ENCODE data around the gene IQCH.

IQCH gene

GRCh38 chr15:67322481-67322880 is 67.9 kb downstream of the IQCH start:
- no peak for TF ChIP-seq CTCF (IDR thresholded peaks at IDR 0.05; ENCODE audit: low read depth, low read length)
- H3K4me3 ChIP-seq (ENCODE audit: low read depth, low read length), result no peak overlapping the region

GRCh38 chr15:67327312-67327711 is 72.7 kb downstream of the IQCH start:
- H3K4me3 ChIP-seq (ENCODE audit: low read depth, low read length), result no peak overlapping the region
- TF ChIP-seq CTCF (IDR thresholded peaks at IDR 0.05; ENCODE audit: low read depth, low read length), result no peak

- no peak overlapping the region for H3K4me3 ChIP-seq (ENCODE audit: low read depth, low read length)
- TF ChIP-seq CTCF (IDR thresholded peaks at IDR 0.05; ENCODE audit: low read depth, low read length), result no peak
Measured at GRCh38 chr15:67327737-67328136, 73.2 kb downstream of the IQCH start.

- no peak overlapping the region for H3K4me3 ChIP-seq (ENCODE audit: low read depth, low read length)
- no peak for TF ChIP-seq CTCF (IDR thresholded peaks at IDR 0.05; ENCODE audit: low read depth, low read length)
Measured at GRCh38 chr15:67329984-67330733, 75.6 kb downstream of the IQCH start.

GRCh38 chr15:67331676-67332075 is 77.1 kb downstream of the IQCH start:
- no peak for TF ChIP-seq CTCF (IDR thresholded peaks at IDR 0.05; ENCODE audit: low read depth, low read length)
- no peak overlapping the region for H3K4me3 ChIP-seq (ENCODE audit: low read depth, low read length)

- no peak overlapping the region for H3K4me3 ChIP-seq (ENCODE audit: low read depth, low read length)
- no peak for TF ChIP-seq CTCF (IDR thresholded peaks at IDR 0.05; ENCODE audit: low read depth, low read length)
Measured at GRCh38 chr15:67335026-67335425, 80.4 kb downstream of the IQCH start.

GRCh38 chr15:67335534-67336222 is 81.1 kb downstream of the IQCH start:
- TF ChIP-seq CTCF (IDR thresholded peaks at IDR 0.05; ENCODE audit: low read depth, low read length), result no peak
- H3K4me3 ChIP-seq (ENCODE audit: low read depth, low read length), result no peak overlapping the region

Data from WI38 (cell line).